DOHH2 (cell line): Measurements from ENCODE around the gene CTDSPL.

Experiments
- CTCF ChIP-seq: fragments of 200-600 bp; sonication (generic); IDR thresholded peaks from one replicate; pipeline ENCODE4 v1.5.1; 2014; ENCODE audit warnings: antibody characterized with exemption, mild to moderate bottlenecking, low read depth, low read length; ENCODE audit not compliant: poor library complexity, severe bottlenecking
- EZH2phosphoT487 ChIP-seq: fragments of 200-600 bp; sonication (generic); IDR thresholded peaks from 2 replicates; pipeline ENCODE4 v1.6.1; 2017; ENCODE audit warnings: borderline replicate concordance, mild to moderate bottlenecking, antibody characterized with exemption, low read length, moderate library complexity, mixed read lengths

- TF ChIP-seq CTCF (no peak), EZH2phosphoT487 (no peak)
These were observed 25.4 kb downstream of the CTDSPL start for GRCh38 chr3:37887062-37887461.
